Measurements from ENCODE around the gene NPC1L1.

DNA sequence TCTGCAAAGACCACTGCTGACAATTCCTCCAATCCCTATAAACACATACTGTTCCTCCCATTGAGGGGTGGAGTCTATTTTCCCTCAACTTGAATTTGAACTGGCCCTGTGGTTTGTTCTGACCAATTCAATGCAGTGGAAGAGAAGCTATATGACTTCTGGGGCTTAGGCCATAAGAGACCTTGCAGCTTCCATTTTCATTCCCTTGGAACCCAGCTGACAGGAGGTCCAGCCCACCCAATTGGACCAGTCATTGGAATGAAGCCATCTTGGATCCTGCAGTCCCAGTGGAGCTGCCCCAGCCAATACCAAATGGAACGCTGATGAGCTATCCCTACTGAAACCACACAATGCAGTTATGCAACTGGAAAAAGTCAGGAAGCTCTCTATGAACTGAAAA lies 49.8 kb upstream of the NPC1L1 start:
- TF ChIP-seq RELA (CRISPR knock-in tag; IDR thresholded peaks at IDR 0.05) (no peak), POLR2A (IDR thresholded peaks at IDR 0.05; ENCODE audit: insufficient read depth in 1 of 2, low read depth in 2 of 2, low read length in 2 of 2) (no peak), HNRNPL (IDR thresholded peaks at IDR 0.05; ENCODE audit: low read depth, low read length) (no peak), DPF2 (CRISPR knock-in tag; IDR thresholded peaks at IDR 0.05; ENCODE audit: borderline replicate concordance, low read depth) (no peak), ZNF274 (CRISPR knock-in tag; IDR thresholded peaks at IDR 0.05) (no peak), RBAK (CRISPR knock-in tag; IDR thresholded peaks at IDR 0.05) (no peak)
- TF ChIP-seq, protein P1, sequence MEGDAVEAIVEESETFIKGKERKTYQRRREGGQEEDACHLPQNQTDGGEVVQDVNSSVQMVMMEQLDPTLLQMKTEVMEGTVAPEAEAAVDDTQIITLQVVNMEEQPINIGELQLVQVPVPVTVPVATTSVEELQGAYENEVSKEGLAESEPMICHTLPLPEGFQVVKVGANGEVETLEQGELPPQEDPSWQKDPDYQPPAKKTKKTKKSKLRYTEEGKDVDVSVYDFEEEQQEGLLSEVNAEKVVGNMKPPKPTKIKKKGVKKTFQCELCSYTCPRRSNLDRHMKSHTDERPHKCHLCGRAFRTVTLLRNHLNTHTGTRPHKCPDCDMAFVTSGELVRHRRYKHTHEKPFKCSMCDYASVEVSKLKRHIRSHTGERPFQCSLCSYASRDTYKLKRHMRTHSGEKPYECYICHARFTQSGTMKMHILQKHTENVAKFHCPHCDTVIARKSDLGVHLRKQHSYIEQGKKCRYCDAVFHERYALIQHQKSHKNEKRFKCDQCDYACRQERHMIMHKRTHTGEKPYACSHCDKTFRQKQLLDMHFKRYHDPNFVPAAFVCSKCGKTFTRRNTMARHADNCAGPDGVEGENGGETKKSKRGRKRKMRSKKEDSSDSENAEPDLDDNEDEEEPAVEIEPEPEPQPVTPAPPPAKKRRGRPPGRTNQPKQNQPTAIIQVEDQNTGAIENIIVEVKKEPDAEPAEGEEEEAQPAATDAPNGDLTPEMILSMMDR (CRISPR knock-in tag; IDR thresholded peaks at IDR 0.05): no peak

Measured in HepG2 (cell line).